Lower lobe of right lung (tissue), 2 donors: ENCODE data around the gene AVPI1. TPM values are rescaled to one million over a fixed set of nuclear protein-coding genes. Genes with fewer than 3 reads are reported as not detected.
"Not testable (repeated sequence)": the region's sequence is repeated elsewhere in the genome, so short reads cannot be mapped to it uniquely, and the experiment has no call there.

ENCODE experiments used
- ATAC-seq, 2 donors: fragments of 200-7000 bp; cut with Tn5 transposase; one replicate each; pipeline ENCODE4 v1.9.1; 2020 to 2022; ENCODE audit warnings: mild to moderate bottlenecking in 2 of 2, moderate library complexity in 2 of 2
- DNase-seq: peaks from one replicate; pipeline ENCODE4 v3.0.0-alpha.2; 2020
- H3K27ac ChIP-seq: fragments of 200-600 bp; one replicate; pipeline ENCODE4 v1.8.0; 2022
- H3K27me3 ChIP-seq: fragments of 200-600 bp; one replicate; pipeline ENCODE4 v1.8.0; 2022; ENCODE audit warnings: low read depth
- H3K36me3 ChIP-seq: fragments of 200-600 bp; one replicate; pipeline ENCODE4 v1.8.0; 2022; ENCODE audit warnings: mild to moderate bottlenecking
- H3K4me1 ChIP-seq: fragments of 200-600 bp; one replicate; pipeline ENCODE4 v1.8.0; 2022
- H3K4me3 ChIP-seq: fragments of 200-600 bp; one replicate; pipeline ENCODE4 v1.8.0; 2022; ENCODE audit warnings: mild to moderate bottlenecking
- H3K9me3 ChIP-seq: fragments of 200-600 bp; one replicate; pipeline ENCODE4 v1.8.0; 2022
- intact Hi-C: fragments of 100-400 bp; cut with DNase I; formaldehyde crosslinking; loops from one replicate; pipeline ENCODE4 v1.11.0; 2022
- total RNA-seq: library from RNA; stranded (reverse); fragmentation: NEBNext Ultra II Directional; extraction: Animal tissue kit (Norgen Biotek cat#: 25700); gene quantifications from one replicate; pipeline ENCODE4 v1.2.1, GENCODE V29; 2021
- TF ChIP-seq, protein P1 (sequence below): fragments of 200-600 bp; IDR thresholded peaks from one replicate; pipeline ENCODE4 v1.8.0; 2022; ENCODE audit warnings: antibody characterized with exemption, mild to moderate bottlenecking
- donor health status: DM: no; HTN: yes; CAD: no; lungs with severe emphysema.

The AVPI1 gene
- total RNA-seq, 1 donor from 2014 or later: 22.6 TPM

DNA sequence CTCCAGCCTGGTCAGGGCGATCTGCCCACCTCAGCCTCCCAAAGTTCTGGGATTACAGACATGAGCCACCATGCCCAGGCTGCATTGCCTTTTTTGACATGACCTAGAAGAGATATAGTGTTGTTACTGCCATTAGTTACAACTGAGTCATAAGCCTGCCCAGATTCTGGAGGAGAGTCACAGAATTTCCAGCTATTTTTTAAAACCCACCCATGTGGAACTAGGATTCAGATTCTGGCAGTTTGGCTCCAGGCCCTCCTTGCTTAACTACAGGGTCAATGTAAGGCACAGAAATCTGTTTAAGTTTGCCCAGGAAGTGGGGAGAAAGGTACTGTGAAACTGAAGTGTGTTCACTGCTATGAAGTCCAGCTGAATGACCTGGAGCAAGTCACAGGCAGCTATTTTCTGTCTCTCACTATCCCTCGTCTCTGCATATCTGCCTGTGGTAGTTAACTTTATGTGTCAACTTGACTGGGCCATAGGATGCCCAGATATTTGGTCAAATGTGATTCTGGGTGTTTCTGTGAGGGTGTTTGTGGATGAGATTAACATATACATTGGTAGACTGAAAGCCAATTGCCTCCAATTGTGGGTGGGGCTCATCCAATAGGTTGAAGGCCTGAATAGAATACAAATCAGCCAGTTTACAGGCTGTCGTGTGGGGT, 18.1 kb upstream of the AVPI1 start:
- intact Hi-C loops: no loop called here
- ATAC-seq (no peak), DNase-seq (no peak)
- H3K27ac ChIP-seq: no peak overlapping the region
- H3K36me3 ChIP-seq: no peaks in the 10 kb centered on the region
- TF ChIP-seq, protein P1, sequence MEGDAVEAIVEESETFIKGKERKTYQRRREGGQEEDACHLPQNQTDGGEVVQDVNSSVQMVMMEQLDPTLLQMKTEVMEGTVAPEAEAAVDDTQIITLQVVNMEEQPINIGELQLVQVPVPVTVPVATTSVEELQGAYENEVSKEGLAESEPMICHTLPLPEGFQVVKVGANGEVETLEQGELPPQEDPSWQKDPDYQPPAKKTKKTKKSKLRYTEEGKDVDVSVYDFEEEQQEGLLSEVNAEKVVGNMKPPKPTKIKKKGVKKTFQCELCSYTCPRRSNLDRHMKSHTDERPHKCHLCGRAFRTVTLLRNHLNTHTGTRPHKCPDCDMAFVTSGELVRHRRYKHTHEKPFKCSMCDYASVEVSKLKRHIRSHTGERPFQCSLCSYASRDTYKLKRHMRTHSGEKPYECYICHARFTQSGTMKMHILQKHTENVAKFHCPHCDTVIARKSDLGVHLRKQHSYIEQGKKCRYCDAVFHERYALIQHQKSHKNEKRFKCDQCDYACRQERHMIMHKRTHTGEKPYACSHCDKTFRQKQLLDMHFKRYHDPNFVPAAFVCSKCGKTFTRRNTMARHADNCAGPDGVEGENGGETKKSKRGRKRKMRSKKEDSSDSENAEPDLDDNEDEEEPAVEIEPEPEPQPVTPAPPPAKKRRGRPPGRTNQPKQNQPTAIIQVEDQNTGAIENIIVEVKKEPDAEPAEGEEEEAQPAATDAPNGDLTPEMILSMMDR: no peak
- peaks cover 14% of the 10 kb centered on the region for H3K4me1 ChIP-seq
- H3K27me3 ChIP-seq: no peaks in the 10 kb centered on the region
- H3K9me3 ChIP-seq: no peaks in the 10 kb centered on the region
- no peak overlapping the region for H3K4me3 ChIP-seq

DNA sequence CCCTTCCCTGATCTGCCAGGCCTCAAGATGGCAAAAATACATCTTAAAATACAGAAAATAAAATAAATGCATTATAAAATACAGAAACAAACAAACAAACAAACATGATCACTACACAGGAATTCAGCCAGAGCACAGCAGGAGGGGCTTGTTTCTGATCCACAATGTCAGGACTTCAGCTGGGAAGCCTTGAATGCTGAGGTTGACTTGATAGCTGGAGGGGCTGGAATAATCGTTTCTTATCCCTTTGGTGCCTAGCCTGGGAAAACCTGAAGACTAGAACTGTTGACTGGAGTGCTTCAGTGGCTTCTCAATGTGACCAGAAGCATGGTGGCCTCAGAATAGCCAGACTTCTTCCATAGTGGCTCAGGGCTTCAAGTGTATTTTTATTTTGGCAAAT, 17.3 kb upstream of the AVPI1 start:
- Histone ChIP-seq H3K36me3 (no peaks in the 10 kb centered on the region), H3K9me3 (no peaks in the 10 kb centered on the region), H3K4me3 (no peak overlapping the region), H3K27me3 (no peaks in the 10 kb centered on the region), H3K4me1 (peaks cover 13% of the 10 kb centered on the region), H3K27ac (no peak overlapping the region)
- intact Hi-C loops: no loop called here
- TF ChIP-seq, protein P1: no peak
- ATAC-seq: no peak
- no peak for DNase-seq

DNA sequence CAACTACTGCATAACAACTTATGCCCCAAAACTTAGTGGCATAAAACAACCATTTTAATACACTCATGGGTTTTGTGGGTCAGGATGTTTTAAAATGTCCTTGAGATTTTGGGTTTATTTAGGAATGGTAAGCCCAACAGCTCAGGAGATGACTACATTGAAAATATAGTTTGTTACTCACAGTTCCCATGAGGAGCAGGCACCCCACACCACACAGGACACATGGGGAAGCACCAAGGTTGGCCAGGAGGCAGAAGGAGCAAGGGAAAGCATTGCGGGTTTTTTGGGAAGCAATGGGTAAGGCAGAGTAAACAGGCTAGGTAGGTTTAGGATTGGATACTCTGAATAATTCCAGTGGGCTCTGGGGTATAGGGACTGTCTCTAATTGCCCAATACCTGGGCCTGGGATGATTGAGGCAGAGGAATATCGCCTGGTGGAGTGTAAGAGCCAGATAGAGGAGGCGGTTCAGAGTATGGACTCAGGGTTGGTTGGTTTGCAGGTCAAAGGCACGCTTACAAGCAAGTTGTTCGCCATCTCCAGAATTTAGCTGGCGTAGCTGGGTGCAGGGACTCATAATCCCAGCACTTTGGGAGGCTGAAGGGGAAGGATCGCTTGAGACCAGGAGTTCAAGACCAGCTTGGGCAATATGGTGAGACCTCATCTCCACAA, 16.5 kb upstream of the AVPI1 start:
- TF ChIP-seq, protein P1: no peak
- H3K9me3 ChIP-seq: no peaks in the 10 kb centered on the region
- ATAC-seq (no peak), DNase-seq (no peak)
- no peak overlapping the region for H3K4me3 ChIP-seq
- no peaks in the 10 kb centered on the region for H3K36me3 ChIP-seq
- intact Hi-C loops: no loop called here
- no peak overlapping the region for H3K27ac ChIP-seq
- peaks cover 10% of the 10 kb centered on the region for H3K4me1 ChIP-seq
- H3K27me3 ChIP-seq: no peaks in the 10 kb centered on the region

DNA sequence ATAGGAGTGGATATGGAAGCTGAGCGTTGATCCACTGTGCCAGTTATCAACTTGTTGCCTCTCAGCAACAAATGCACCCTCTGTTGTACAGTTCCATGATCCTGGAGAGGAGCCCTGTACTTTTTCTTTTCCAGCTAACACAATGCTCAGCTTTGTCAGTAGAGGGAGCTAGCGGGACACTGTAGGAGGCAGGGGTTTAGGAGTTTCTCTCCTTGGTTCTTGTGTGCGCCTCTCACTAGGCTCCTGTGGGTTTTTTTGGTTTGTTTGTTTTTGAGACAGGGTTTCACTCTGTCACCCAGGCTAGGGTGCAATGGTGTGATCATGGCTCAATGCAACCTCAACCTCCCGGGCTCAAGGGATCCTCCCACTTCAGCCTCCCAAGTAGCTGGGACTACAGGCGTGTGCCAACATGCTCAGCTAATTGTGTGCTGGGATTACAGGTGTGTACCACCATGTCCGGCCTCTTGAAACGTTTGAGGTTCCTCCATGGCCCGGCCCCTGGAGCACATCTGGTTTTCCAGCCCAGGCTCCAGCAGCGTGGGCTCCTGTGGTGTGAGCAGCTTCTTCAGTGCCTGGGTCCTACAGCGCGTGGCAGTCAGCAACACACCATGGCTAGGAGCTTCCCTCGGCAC, 14.5 kb upstream of the AVPI1 start:
- ATAC-seq (peak; percentile 93 to 94), DNase-seq (no peak)
- no peaks in the 10 kb centered on the region for H3K27me3 ChIP-seq
- H3K36me3 ChIP-seq: no peaks in the 10 kb centered on the region
- intact Hi-C loops: no loop called here
- no peak overlapping the region for H3K27ac ChIP-seq
- H3K4me1 ChIP-seq: peaks cover 10% of the 10 kb centered on the region
- H3K9me3 ChIP-seq: no peaks in the 10 kb centered on the region
- TF ChIP-seq, protein P1: peak; percentile 85
- no peak overlapping the region for H3K4me3 ChIP-seq

DNA sequence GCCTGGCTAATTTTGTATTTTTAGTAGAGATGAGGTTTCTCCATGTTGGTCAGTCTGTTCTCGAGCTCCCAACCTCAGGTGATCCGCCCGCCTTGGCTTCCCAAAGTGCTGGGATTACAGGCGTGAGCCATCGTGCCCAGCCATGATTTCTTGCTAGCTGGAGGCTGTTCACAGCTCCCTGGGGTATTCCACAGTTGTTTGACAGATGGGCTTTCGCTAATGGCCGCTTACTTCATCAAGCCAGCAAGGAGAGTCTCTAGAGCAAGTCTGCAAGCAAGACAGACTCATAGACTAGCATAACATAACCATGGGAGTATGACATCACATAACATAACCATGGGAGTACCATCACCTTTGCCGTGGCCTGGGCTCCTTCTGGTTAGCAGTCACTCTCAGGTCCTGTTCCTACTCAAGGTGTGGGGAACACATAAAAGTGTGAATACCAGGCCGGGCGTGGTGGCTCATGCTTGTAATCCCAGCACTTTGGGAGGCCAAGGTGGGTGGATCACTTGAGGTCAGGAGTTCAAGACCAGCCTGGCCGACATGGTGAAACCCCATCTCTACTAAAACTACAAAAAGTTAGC, 11.1 kb upstream of the AVPI1 start:
- H3K4me3 ChIP-seq, H3K27me3 ChIP-seq, H3K36me3 ChIP-seq, H3K9me3 ChIP-seq, intact Hi-C loops, DNase-seq, H3K4me1 ChIP-seq, ATAC-seq, H3K27ac ChIP-seq: not testable (repeated sequence)
